Measurements from ENCODE around the gene TMEM135.
A peak's percentile ranks its signal among the peaks of the same experiment; 100 is the strongest.

TMEM135 gene

GRCh38 chr11:87351676-87352075 is 313.9 kb downstream of the TMEM135 start:
- H3K4me1 ChIP-seq (ENCODE audit: control insufficient read depth, insufficient read depth, low read length), result peaks cover 10% of the 10 kb centered on the region
- H3K9ac ChIP-seq (ENCODE audit: low read depth, low read length), result no peak overlapping the region
- no peaks in the 10 kb centered on the region for H3K36me3 ChIP-seq (ENCODE audit: insufficient read depth, low read length)
- no peaks in the 10 kb centered on the region for H3K27me3 ChIP-seq (ENCODE audit: control insufficient read depth, insufficient read depth, low read length)
- H3K4me3 ChIP-seq (ENCODE audit: low read length), result no peak overlapping the region
- H3K9me3 ChIP-seq (replicated peaks; ENCODE audit: low read length), result no peaks in the 10 kb centered on the region
- H3K4me2 ChIP-seq (ENCODE audit: low read length), result no peak overlapping the region

- Histone ChIP-seq H3K4me1 (ENCODE audit: control insufficient read depth, insufficient read depth, low read length) (peaks cover 10% of the 10 kb centered on the region), H3K4me3 (ENCODE audit: low read length) (peak overlapping the region; percentile 62), H3K9ac (ENCODE audit: low read depth, low read length) (no peak overlapping the region), H3K4me2 (ENCODE audit: low read length) (peak overlapping the region; percentile 88), H3K9me3 (replicated peaks; ENCODE audit: low read length) (no peaks in the 10 kb centered on the region), H3K27me3 (ENCODE audit: control insufficient read depth, insufficient read depth, low read length) (no peaks in the 10 kb centered on the region), H3K36me3 (ENCODE audit: insufficient read depth, low read length) (no peaks in the 10 kb centered on the region)
These were observed 315.3 kb downstream of the TMEM135 start for GRCh38 chr11:87352759-87353707.

GRCh38 chr11:87353771-87354345 is 316.1 kb downstream of the TMEM135 start:
- Histone ChIP-seq H3K4me1 (ENCODE audit: control insufficient read depth, insufficient read depth, low read length) (peaks cover 10% of the 10 kb centered on the region), H3K9me3 (replicated peaks; ENCODE audit: low read length) (no peaks in the 10 kb centered on the region), H3K4me3 (ENCODE audit: low read length) (no peak overlapping the region), H3K4me2 (ENCODE audit: low read length) (no peak overlapping the region), H3K9ac (ENCODE audit: low read depth, low read length) (no peak overlapping the region), H3K36me3 (ENCODE audit: insufficient read depth, low read length) (no peaks in the 10 kb centered on the region), H3K27me3 (ENCODE audit: control insufficient read depth, insufficient read depth, low read length) (no peaks in the 10 kb centered on the region)

DNA sequence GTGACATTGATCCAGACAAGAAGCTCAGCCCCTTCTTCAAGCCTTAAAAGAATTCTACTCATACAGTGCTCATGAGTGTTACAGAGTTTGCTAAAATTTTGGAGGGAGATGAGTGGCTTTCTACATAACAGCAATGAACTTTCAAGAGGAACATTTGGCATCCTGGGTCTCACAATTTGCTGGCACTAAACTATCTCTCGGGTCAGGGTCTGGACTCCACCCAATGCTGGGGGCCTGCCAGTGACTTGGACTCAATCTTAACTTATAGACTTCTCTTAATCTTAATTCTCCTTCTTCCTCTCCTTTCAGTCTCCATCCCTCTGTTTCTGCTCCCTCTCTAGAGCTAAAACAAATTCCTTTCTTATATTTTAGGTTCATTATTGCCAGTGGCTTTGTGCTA is 317.9 kb downstream of the TMEM135 start:
- no peaks in the 10 kb centered on the region for H3K36me3 ChIP-seq (ENCODE audit: insufficient read depth, low read length)
- H3K4me2 ChIP-seq (ENCODE audit: low read length), result no peak overlapping the region
- H3K27me3 ChIP-seq (ENCODE audit: control insufficient read depth, insufficient read depth, low read length), result no peaks in the 10 kb centered on the region
- no peak overlapping the region for H3K4me3 ChIP-seq (ENCODE audit: low read length)
- H3K4me1 ChIP-seq (ENCODE audit: control insufficient read depth, insufficient read depth, low read length), result peaks cover 10% of the 10 kb centered on the region
- H3K9ac ChIP-seq (ENCODE audit: low read depth, low read length), result no peak overlapping the region
- H3K9me3 ChIP-seq (replicated peaks; ENCODE audit: low read length), result no peaks in the 10 kb centered on the region

DNA sequence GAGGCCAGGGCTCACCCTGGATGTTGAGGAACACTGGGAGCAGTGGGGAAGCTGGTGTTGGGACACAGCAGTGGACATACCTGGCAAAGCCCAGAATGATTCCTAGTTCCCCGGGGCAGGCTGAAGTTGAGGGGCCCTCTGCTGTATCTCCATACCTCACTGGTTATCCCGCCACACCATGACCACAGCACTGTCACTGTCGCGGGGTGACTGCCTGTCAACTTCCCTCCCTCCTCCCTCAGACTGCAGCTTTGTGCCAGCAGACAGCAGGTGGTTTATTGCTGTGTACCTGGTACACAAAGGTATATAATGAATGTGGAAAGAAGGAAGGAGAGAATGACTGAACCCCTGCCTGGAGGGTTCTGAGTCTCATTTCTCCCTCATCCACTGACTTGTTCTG is 318.7 kb downstream of the TMEM135 start:
- Histone ChIP-seq H3K27me3 (ENCODE audit: control insufficient read depth, insufficient read depth, low read length) (no peaks in the 10 kb centered on the region), H3K4me1 (ENCODE audit: control insufficient read depth, insufficient read depth, low read length) (peaks cover 10% of the 10 kb centered on the region), H3K9me3 (replicated peaks; ENCODE audit: low read length) (no peaks in the 10 kb centered on the region), H3K9ac (ENCODE audit: low read depth, low read length) (no peak overlapping the region), H3K36me3 (ENCODE audit: insufficient read depth, low read length) (no peaks in the 10 kb centered on the region), H3K4me2 (ENCODE audit: low read length) (no peak overlapping the region), H3K4me3 (ENCODE audit: low read length) (no peak overlapping the region)

- no peak overlapping the region for H3K4me3 ChIP-seq (ENCODE audit: low read length)
- peaks cover under 1% of the 10 kb centered on the region for H3K4me1 ChIP-seq (ENCODE audit: control insufficient read depth, insufficient read depth, low read length)
- no peak overlapping the region for H3K9ac ChIP-seq (ENCODE audit: low read depth, low read length)
- H3K9me3 ChIP-seq (replicated peaks; ENCODE audit: low read length), result no peaks in the 10 kb centered on the region
- no peak overlapping the region for H3K4me2 ChIP-seq (ENCODE audit: low read length)
- H3K27me3 ChIP-seq (ENCODE audit: control insufficient read depth, insufficient read depth, low read length), result no peaks in the 10 kb centered on the region
- H3K36me3 ChIP-seq (ENCODE audit: insufficient read depth, low read length), result no peaks in the 10 kb centered on the region
These were observed 320.7 kb downstream of the TMEM135 start for GRCh38 chr11:87358461-87358860.

DNA sequence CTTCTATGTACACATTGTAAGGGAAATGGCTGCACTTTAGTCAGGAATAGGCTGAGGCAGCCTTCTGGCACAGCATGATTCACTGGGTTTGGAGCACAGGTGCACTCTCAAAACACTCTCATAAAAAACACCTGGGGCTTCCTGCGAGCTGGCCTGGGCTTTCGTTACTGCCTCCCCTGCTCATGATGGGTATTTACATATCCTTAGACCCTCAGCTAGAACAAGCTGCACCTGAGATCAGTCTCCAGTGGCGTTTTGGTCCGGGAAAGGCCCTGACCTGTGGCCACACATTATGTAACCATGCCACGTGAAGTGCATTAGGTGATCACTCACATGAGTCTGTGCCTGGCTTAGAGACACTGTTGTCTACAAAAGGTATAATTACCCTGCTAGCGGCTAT is 321.7 kb downstream of the TMEM135 start:
- Histone ChIP-seq H3K4me1 (ENCODE audit: control insufficient read depth, insufficient read depth, low read length) (no peaks in the 10 kb centered on the region), H3K4me3 (ENCODE audit: low read length) (no peak overlapping the region), H3K4me2 (ENCODE audit: low read length) (no peak overlapping the region), H3K36me3 (ENCODE audit: insufficient read depth, low read length) (no peaks in the 10 kb centered on the region), H3K9ac (ENCODE audit: low read depth, low read length) (no peak overlapping the region), H3K9me3 (replicated peaks; ENCODE audit: low read length) (no peaks in the 10 kb centered on the region), H3K27me3 (ENCODE audit: control insufficient read depth, insufficient read depth, low read length) (no peaks in the 10 kb centered on the region)

DNA sequence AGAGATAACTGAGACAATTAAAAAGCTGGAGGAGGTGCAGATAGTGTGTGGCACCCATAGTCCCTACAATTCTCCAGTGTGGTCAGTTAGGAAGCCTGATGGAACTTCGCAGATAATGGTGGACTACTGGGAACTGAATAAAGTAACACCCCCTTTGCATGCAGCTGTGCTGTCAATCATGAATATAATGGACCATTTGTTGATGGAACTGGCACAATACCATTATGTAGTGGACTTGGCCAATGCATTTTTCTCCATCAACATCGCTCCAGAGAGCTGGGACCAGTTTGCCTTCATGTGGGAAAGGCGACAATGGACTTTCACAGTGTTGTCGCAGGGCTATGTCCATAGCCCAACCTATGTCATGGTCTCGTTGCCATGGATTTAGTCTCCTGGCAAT is 324.2 kb downstream of the TMEM135 start:
- Histone ChIP-seq H3K27me3 (ENCODE audit: control insufficient read depth, insufficient read depth, low read length) (peaks cover 4% of the 10 kb centered on the region), H3K4me1 (ENCODE audit: control insufficient read depth, insufficient read depth, low read length) (no peaks in the 10 kb centered on the region), H3K4me3 (ENCODE audit: low read length) (no peak overlapping the region), H3K9ac (ENCODE audit: low read depth, low read length) (no peak overlapping the region), H3K4me2 (ENCODE audit: low read length) (no peak overlapping the region), H3K9me3 (replicated peaks; ENCODE audit: low read length) (no peaks in the 10 kb centered on the region), H3K36me3 (ENCODE audit: insufficient read depth, low read length) (no peaks in the 10 kb centered on the region)

- no peaks in the 10 kb centered on the region for H3K4me1 ChIP-seq (ENCODE audit: control insufficient read depth, insufficient read depth, low read length)
- H3K36me3 ChIP-seq (ENCODE audit: insufficient read depth, low read length), result no peaks in the 10 kb centered on the region
- H3K9ac ChIP-seq (ENCODE audit: low read depth, low read length), result no peak overlapping the region
- peaks cover 11% of the 10 kb centered on the region for H3K27me3 ChIP-seq (ENCODE audit: control insufficient read depth, insufficient read depth, low read length)
- H3K9me3 ChIP-seq (replicated peaks; ENCODE audit: low read length), result no peaks in the 10 kb centered on the region
- no peak overlapping the region for H3K4me3 ChIP-seq (ENCODE audit: low read length)
- H3K4me2 ChIP-seq (ENCODE audit: low read length), result no peak overlapping the region
These were observed 328.6 kb downstream of the TMEM135 start for GRCh38 chr11:87366346-87366745.

GRCh38 chr11:87366763-87367405 is 329.1 kb downstream of the TMEM135 start:
- no peaks in the 10 kb centered on the region for H3K36me3 ChIP-seq (ENCODE audit: insufficient read depth, low read length)
- H3K4me3 ChIP-seq (ENCODE audit: low read length), result no peak overlapping the region
- H3K4me2 ChIP-seq (ENCODE audit: low read length), result no peak overlapping the region
- H3K4me1 ChIP-seq (ENCODE audit: control insufficient read depth, insufficient read depth, low read length), result no peaks in the 10 kb centered on the region
- H3K9ac ChIP-seq (ENCODE audit: low read depth, low read length), result no peak overlapping the region
- no peaks in the 10 kb centered on the region for H3K9me3 ChIP-seq (replicated peaks; ENCODE audit: low read length)
- H3K27me3 ChIP-seq (ENCODE audit: control insufficient read depth, insufficient read depth, low read length), result peaks cover 11% of the 10 kb centered on the region

DNA sequence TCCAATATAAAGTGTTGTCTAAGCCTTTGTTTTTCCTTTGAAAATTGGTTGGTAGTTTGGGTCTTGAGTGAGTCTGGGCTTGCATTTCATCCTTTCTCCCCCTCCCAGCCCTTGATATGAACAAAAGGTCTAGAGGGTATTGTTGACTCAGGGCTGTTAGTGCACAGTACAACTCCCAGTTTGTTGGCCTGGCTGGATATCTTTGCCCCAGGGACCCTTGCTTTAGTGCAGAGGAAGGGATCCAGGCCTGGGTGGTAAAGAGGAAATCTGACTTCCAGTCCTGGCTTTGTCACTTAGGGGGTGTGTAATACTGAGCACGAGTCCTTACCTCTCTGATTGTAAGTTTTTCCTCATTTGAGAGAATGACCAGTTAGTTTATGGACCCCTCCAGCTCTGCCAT is 330.4 kb downstream of the TMEM135 start:
- H3K4me3 ChIP-seq (ENCODE audit: low read length), result no peak overlapping the region

More for the DNA sequence above, 330.4 kb downstream of the TMEM135 start:
- Histone ChIP-seq H3K4me2 (ENCODE audit: low read length) (no peak overlapping the region), H3K4me1 (ENCODE audit: control insufficient read depth, insufficient read depth, low read length) (no peaks in the 10 kb centered on the region), H3K27me3 (ENCODE audit: control insufficient read depth, insufficient read depth, low read length) (peaks cover 11% of the 10 kb centered on the region), H3K9ac (ENCODE audit: low read depth, low read length) (no peak overlapping the region), H3K9me3 (replicated peaks; ENCODE audit: low read length) (no peaks in the 10 kb centered on the region), H3K36me3 (ENCODE audit: insufficient read depth, low read length) (no peaks in the 10 kb centered on the region)
